ENCODE measurements around the gene TRAM2. TPM values are rescaled to one million over a fixed set of nuclear protein-coding genes. Genes with fewer than 3 reads are reported as not detected.

TRAM2 gene
- total and polyA plus RNA-seq, 2 of the 4 experiments (the other 2 are of a cell fraction), result 77.2 to 95.7 TPM

DNA sequence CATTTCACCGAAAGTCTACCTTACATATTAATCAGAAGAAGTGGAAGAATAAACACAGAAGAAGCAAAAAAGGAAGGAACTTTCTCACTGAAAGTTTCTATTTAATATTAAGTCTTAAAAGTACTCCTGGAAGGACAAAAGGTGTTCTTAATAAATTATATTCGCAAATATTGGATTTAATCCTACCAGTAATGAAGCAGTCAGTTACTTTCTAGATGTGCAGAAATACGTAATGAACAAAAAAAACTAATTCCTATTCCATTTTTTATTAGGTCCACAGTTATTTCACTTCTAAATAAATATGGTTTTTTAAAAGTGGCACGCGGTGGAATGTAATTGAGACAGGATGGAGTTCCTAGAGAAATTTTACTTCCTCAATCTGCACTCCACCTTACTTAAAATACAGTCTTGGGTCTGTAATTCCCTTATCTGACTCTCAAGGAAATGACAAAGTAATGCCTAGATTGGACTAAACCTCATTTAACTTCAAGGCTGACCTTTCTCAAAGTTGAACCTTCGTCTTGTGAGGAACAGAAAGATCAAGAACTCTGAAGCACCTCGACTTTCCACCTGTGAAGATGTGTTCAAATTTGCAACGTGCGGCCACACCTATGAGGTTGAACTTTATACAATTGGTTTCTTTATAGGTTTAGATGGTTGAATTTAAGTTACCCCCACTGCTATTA, 1.1 kb upstream of the TRAM2 start:
- intact Hi-C loops (cut with micrococcal nuclease), result loop anchor here (2.0 kb wide), 2 partner anchors 61 to 75 kb away; no protein-coding TSS in a partner anchor

More for the DNA sequence above, 1.1 kb upstream of the TRAM2 start:
- DNase-seq (no peak), ATAC-seq (ENCODE audit: low read depth) (no peak)
- H2AFZ ChIP-seq (replicated peaks; ENCODE audit: low read length, poor library complexity), result peak overlapping the region; percentile 76
- no peaks in the 10 kb centered on the region for H3K9me3 ChIP-seq (ENCODE audit: control insufficient read depth, insufficient read depth, low read length)
- H4K20me1 ChIP-seq (ENCODE audit: insufficient read depth, low read length), result peaks cover 33% of the 10 kb centered on the region
- peak overlapping the region; percentile 93 for H3K23ac ChIP-seq (ENCODE audit: low read depth, low read length)
- H2AK5ac ChIP-seq (ENCODE audit: low read depth, low read length), result peak overlapping the region; percentile 67
- H3K36me3 ChIP-seq (ENCODE audit: control insufficient read depth, insufficient read depth, low read length), result peaks cover 2% of the 10 kb centered on the region; the same call in 1 of the 2 replicates
- dilution Hi-C loops (cut with HindIII; ENCODE audit: low sequenced_read_pairs, unreplicated experiment), result no loop called here
- H3K4me1 ChIP-seq (ENCODE audit: control insufficient read depth, insufficient read depth, low read length), result peaks cover 13% of the 10 kb centered on the region
- peak overlapping the region; percentile 90 for H4K91ac ChIP-seq (ENCODE audit: insufficient read depth, low read depth, low read length)
- no CpG with 5 or more reads among the region's 9 CpGs for WGBS, 2 experiments (ENCODE audit: extremely low coverage in 2 of 2, insufficient read length in 1 of 2)
- peak overlapping the region; percentile 93 for H3K14ac ChIP-seq (replicated peaks; ENCODE audit: low read depth, low read length)
- H2BK20ac ChIP-seq (ENCODE audit: low read depth, low read length), result no peak overlapping the region; the same call in 1 of the 2 replicates
- TF ChIP-seq NFE2L2 (IDR thresholded peaks at IDR 0.05; ENCODE audit: low read depth, low read length), result no peak
- peak overlapping the region; percentile 92 for H3K27ac ChIP-seq (ENCODE audit: insufficient read depth, low read length)
- H4K8ac ChIP-seq (ENCODE audit: low read depth in 2 of 2, low read length in 2 of 2), result peak overlapping the region; percentile 88 to 93
- peak overlapping the region; percentile 58 for H2BK120ac ChIP-seq (ENCODE audit: low read depth, low read length)
- H3K27me3 ChIP-seq (ENCODE audit: control insufficient read depth, insufficient read depth, low read length), result no peaks in the 10 kb centered on the region
- BruUV-seq (replicated peaks), result no TSS peak
- ChIA-PET POLR2A (ENCODE audit: unreplicated experiment) (interaction anchor here (0.8 kb wide), 1 partner anchor 158 kb away, joined by 6 read pairs; the partner anchor contains the start of gene EFHC1), CTCF (interaction anchor here (1.0 kb wide), 1 partner anchor 74 kb away, joined by 4 read pairs; no protein-coding TSS in a partner anchor)
- H3K79me1 ChIP-seq (ENCODE audit: low read depth in 1 of 2, low read length in 2 of 2), result peaks cover 0 to 36% of the 10 kb centered on the region in 2 experiments; a peak in 3 of 4 replicates
- H3K18ac ChIP-seq (ENCODE audit: low read depth, low read length), result peak overlapping the region; percentile 96
- in situ Hi-C loops (cut with MboI; ENCODE audit: low sequenced_read_pairs), result loop anchor here (5.0 kb wide), 1 partner anchor 74 kb away; no protein-coding TSS in a partner anchor
- H3K4ac ChIP-seq (ENCODE audit: low read depth, low read length), result peak overlapping the region; percentile 95
- H2AK9ac ChIP-seq (replicated peaks; ENCODE audit: low read depth, low read length, poor library complexity), result peak overlapping the region; percentile 34
- peak overlapping the region; percentile 87 for H2BK5ac ChIP-seq (ENCODE audit: low read depth, low read length, poor library complexity, severe bottlenecking)
- peaks cover 12% of the 10 kb centered on the region; the same call in 1 of the 2 replicates for H3K9me1 ChIP-seq (ENCODE audit: insufficient read depth, low read length)
- H3K56ac ChIP-seq (ENCODE audit: extremely low read depth, insufficient read depth, low read length), result peak overlapping the region; percentile 97
- H3K4me3 ChIP-seq (ENCODE audit: insufficient read depth, low read depth, low read length), result peak overlapping the region; percentile 93
- H4K5ac ChIP-seq (ENCODE audit: low read depth, low read length), result peak overlapping the region; percentile 100
- H2BK15ac ChIP-seq (ENCODE audit: low read depth, low read length), result 0 out of 3 replicates have a peak overlapping the region, but pooled peaks have one; percentile 43
- peak overlapping the region; percentile 96 for H3K9ac ChIP-seq (ENCODE audit: low read depth, low read length)
- peak overlapping the region; percentile 100 for H3K4me2 ChIP-seq (ENCODE audit: low read depth, low read length)

Measured in IMR-90 (cell line).